GM18502 (cell line): Measurements from ENCODE around the gene SULT2B1.
"Not testable (repeated sequence)": the region's sequence is repeated elsewhere in the genome, so short reads cannot be mapped to it uniquely, and the experiment has no call there.

ENCODE experiments used
- ATAC-seq: cut with Tn5 transposase; IDR thresholded peaks from one replicate; pipeline ENCODE4 v1.9.1; 2021; ENCODE audit warnings: mild to moderate bottlenecking; ENCODE audit not compliant: unreplicated experiment, poor library complexity

The SULT2B1 gene

DNA sequence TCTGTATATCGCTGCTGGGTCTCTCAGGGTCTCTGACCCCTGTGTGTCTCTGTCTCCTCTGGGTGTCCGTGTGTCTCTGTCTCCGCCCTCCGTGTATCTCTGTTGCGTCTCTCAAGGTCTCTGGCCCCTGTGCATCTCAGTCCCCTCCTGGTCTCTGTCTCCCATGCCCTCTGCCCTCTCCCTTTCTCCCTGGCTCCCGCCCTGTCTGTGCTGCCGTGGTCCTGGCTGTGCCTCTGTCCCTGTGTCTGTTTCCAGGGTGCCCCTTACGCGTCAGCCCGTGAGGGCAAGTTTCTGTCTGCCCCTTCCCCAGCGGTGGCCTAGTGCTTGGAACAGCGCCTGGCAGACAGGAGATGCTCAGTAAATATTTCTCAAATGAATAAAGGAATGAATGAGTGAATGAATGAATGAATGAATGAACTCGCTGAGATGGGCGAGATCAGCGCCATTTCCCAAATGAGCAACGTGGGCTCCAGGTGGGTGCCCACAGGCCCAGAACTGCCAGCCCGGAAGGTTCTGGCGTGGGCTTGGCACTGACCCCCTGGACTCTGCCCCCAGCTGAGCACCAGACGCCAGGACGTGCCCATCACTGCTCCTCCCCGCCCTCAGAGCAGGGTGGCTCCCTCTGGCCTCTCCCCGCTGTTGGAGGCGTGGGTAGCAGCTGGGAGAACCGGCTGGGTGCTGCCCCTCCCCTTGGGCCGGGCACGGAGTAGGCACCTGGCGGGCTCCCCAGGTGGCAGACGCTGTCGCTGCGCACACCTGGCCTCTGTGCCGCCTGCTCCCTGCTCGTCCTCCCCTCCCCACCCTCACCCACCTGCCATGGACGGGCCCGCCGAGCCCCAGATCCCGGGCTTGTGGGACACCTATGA, at the start of gene SULT2B1:
TSS of gene SULT2B1 (plus strand) at position 736 of the 866 bp plus-strand sequence. CDS start at position 817, 81 bp downstream.
- ATAC-seq = no peak

DNA sequence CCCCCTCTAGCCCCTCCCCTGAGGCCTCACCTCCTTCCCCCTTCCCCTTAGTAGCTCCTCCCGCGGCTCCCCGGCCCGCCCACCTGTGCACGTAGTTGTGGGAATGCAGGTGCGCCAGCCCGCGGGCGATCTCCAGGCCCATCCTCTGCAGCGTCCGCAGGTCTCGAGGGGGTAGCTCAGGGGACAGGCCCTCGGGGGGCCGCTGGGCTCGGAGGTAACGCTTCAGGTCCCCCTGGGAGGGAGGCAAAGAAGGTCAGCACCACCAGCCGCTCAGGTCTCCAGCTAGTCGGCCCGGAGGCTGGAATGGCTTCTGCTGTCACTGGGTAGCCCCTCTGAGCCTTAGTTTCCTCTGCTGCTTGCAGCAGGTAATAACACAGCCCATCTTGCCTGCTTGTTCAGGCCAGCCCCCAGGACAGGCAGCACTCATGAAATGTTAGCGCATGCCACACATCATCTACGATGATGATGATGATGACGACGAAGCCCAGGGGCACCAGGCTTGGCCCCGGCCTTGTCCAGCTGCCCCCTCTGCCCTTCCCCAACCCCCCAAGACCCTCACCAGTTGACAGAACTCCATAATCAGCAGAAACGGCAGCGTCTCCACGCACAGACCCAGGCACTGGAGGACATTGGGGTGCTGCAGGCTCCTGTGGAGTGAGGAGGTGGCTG, 49.5 kb upstream of the SULT2B1 start:
- no peak for ATAC-seq

DNA sequence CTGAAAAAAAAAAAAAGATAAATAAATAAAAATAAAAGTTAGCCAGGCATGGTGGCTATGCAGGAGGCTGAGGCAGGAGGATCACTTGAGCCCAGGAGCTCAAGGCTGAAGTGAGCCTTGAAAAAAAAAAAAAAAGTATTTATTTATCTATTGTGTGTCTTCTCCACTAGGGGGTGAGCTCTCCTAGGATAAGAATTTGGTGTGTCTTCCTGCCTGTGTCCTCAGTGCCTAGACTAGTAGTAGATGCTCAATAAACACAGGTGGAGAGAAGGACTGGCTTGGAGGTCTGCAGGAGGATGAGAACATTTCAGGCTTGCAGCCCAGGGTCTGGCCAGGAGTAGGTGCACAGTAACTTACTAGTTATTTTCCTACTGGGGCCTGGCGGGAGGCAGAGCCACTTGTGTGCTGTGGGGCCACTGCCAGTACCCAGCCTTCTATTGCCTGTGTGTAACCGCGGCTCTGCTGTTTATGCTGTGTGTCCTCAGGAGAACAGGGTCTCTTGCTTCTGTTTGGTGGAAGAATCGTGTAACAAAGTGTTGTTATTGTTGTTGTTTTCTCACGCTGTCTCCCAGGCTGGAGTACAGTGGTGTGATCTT, 45.7 kb upstream of the SULT2B1 start:
- ATAC-seq = no peak

DNA sequence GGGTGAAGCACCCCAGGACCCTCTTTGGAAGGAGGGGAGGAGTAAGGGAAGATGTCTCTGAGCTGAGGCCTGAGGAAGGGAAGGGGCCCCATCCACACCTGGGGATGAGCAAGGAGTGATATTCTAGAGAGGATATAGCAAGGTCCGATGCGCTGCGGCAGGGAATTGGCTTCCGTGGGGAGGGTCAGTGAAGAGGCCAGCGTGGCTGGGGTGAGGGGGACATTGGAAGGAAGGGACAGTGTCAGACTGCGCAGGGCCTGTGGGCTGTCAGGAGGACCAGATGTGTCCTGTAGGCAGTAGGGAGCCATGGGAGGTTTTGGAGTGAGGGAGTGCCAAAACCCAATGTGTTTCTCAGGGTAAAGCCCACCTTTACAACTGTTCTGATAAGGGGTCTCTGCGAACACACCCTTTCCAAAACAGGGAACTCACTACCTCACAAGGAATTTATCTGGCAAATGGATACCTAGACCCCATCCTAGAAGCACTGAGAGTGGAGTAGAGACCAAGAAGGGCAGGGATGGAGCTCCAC, 44.0 kb upstream of the SULT2B1 start:
- no peak for ATAC-seq

DNA sequence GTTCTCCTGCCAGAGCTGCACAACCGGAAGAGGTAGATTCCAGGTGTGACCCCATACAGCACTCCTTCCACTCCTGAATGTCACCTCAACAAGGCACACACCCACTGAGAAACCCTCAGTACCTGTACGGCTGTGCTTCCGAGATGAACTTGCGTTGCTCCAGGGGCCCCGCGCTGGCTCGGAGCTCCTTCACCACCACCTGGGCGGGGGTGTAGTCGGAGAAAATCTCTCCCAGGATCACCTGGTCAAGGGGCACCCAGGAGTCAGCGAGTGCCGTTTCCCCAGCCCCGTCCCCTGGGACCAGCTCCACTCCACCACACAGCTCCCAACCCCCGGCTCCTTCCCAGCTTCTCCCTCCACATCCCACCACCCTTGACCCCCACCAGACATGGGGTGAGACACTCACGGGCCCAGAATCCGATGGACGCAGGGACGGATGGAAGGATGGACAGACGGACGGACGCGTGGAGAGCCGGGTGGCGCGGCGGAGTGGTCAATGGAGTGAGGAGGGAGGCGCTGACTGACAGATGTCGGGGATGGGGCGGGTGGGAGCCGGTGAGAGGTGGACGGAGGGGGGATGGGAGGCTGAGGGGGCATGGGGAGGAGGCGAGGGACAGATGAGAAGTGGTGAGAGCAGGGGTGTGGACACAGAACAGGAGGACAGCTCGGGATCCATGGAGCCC, 43.1 kb upstream of the SULT2B1 start:
- ATAC-seq = no peak

DNA sequence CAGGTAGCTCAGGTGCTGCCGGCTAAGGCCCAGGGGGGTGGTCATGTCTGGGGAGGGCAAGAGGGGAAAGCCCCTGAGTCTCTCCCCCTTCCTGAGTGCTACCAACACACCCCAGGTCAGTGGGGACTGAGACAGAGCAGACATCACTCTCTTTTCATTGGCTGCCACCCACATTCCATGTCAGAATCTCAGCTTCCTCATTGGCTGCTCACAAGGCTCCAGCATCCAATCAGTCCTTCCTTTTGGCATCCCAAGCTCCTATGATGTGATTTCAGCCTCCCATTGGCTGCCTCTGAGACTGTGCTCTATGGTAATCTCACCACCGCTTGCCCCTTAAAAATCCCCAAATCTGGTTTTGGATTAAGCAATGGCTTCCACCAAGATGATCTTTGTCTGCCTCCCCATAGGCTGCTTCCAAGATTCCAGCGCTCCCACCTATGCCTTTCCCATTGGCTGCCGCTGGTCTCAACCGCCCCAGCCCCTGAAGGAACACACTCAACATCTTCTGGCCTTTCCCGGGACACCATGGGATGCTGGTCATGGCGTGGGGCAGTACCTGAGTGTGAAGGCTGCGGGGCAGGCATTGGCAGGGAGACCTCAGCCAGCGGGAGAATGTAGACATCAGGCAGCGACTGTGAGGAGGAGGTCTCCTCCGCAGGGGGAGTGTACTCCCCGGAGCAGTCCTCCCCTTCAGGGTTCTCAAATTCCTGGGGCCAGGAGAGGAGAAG, 42.3 kb upstream of the SULT2B1 start:
- no peak for ATAC-seq

DNA sequence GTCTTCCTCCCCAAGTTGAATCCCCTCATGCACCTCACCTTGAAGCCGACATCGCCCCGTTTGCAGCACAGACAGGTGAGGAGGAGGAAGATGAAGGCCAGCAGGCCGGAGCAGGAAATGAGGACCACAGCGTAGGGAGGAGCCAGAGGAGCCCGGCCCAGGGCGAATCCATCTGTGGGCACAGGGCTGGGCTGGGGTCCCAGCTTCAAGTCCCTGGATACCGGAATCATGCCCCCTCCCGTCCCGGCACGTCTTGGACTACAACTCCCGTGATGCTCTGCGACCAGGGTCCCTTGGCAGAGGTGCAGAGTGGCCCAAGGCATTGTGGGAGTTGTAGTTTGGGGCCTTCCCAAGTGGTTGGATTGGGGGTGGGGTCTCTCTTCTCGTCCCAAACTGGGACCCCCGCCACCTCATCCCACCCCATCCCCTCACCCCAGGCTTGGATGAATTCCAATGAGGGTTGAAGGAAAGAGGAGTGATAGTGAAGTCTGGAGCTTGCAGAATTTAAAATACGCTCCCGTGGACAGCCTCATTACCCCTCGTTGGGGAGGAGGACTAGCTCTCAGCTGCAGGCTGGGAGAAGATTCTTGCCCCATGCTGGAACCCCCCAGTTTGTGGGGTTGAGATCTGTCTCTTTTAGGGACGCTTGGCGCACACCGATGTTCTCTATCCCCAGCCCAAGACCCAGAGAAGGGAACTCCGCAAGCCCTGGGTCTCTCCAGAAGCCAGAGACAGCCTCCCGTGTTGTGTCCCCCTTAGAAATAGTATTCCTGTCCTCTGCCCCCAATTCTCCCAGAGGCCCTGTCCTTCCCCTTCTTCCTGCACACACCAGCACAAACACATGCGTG, 41.3 kb upstream of the SULT2B1 start:
- ATAC-seq = no peak

DNA sequence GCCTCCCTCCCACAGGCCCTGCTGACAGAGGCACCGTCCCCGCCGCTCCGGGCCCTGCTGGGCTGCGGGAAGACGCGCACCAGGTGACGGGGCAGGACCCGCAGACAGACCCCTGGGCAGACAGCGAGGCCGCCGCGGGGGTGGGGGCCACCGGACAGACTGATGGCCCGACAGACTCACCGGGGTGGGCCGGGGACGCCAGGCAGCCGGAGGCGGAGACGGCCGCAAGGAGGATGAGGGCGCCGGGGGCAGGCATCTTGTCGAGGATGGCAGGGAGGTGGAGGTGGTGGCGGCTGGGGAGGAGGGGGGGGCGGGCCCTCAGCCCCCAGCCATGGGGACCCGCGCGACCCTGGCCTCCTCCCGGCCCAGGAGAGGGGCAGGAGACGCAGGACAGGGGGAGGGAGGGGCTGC, 40.6 kb upstream of the SULT2B1 start:
- no peak for ATAC-seq

DNA sequence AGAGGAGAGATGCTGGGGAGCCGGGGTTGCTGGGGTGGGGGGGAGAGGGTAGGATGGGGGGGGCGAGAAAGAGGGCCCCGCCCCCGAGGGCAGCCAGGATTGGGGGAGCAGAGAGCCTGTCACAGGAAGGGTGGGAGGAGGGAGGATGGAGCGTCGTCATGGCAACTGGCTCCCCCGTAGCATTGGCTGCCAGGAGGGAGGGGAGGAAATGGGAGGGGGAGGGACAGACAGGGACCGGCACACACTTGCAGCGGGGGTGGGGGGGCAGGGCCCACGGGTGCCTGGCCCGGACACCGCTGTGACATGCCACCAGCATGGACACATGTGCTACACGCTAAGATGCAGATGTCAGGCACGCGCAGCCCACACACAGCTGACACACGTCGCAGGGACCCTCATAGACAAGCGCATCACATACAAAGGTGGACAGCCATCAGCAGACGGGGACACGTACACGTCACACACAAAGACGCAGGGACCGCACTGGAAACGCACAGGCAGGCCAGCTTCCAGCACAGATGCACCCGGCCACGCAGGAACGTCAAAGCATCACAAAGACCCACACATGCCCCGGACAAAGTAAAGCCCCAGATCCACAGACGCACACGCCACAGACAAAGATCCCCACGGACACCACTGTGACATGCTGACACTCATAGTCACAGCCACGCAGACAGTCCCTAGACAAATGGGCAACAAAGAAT, 40.0 kb upstream of the SULT2B1 start, which contains the start of gene LMTK3:
TSS of gene LMTK3 (minus strand) at position 36 of the 704 bp plus-strand sequence. CDS start 259 bp downstream, outside the sequence.
- ATAC-seq = no peak

DNA sequence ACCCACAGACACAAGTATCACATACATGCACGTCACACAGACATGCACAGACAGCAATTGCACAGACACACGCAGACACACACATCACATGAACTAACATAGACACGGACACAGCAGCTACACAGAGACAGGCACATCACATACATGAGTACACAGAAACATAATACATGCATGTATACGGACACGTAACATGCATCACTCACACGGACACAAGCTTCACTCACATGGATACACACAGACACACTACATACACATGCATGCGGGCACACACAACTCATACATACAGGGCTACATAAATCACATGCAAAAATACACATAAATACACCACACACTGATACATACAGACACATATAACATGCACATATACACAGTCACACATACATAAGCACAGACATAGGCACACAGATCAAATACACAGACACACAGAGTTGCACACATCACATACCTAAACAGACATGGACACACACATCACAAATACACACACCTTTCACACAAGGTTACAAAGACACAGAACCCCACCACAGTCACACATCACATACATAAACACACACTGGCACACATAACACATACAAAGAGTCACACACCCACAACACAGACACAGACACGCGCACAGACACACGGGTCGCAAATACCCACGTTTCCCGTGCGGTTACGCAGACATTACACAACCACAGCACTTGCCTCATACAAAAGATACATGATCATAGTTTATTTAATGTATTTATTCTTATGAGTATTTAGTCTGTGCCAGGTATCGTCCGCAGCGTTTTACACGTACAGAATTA, 39.3 kb upstream of the SULT2B1 start:
- no peak for ATAC-seq

DNA sequence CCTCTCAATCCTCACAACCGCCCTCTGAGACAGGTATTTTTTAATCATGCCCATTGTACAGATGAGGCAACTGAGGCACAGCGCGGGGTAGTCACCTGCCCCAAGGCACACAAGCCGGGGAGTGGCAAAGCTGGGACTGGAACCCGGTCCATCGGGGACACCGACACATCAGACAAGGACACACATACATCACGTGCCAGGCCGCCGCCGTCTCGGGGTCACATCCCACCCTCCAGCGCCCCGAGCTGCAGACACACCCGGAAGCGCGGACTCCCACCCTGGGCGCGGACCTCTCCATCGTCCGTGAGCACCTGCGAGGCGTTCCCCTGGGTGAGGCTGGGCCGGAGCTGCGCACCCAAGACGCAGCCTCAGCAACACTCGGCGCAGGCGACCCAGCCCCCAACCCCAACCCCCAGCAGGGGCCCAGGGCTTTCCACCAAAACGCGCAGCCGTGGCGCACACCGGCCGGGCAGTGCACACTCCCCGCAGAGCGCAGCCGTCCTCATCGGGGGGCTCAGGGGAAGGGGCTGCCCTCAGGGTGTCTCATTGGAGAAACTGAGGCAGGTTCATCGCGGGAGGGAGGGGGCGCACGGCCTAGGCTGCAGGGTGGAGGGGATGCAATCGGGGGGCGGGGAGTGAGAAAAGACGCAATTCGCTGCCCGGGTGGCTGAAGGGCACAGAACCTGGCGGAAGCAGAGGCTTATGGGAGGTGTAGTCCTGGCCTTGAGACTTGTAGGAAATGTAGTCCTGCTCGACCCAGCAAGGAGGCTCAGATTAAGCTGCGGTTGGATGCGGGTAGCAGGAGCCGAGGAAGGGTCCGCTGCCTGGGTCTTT, 38.5 kb upstream of the SULT2B1 start:
- ATAC-seq = peak; percentile 68

DNA sequence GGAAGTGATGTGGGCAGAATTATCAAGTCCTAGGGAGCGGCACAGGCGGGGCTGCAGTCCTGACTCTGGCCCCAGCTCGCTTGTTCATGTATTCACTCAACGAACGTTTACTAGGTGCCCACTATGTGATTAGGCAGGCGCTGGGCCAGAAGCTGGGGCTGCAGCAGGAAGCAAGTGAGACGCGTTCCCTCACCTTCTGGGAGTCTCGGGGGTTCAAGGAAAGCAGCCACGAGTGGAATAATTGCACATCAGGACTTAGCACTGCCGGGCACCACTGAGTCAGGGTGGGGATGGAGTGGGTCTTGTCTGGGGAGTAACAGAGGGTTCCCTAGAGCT, 37.9 kb upstream of the SULT2B1 start:
- no peak for ATAC-seq

DNA sequence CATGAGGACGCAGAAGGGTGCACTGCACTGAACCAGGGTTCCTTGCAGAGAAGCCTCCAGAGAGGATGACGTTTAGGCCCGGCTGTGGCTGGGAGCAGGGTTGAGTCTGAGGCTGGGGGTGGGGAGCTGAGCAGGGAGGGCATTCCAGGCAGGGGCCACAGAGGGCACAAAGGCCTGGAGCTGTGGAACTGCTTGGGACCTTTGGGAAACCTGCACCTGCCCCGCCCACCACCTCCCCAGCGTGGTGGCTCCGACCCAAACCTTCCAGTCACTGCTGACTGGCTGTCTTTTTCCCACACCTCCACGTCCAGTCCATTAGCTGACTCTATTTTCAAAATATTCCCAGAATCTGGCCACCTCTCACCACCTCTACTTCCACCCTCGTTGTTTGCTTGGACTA, 35.4 kb upstream of the SULT2B1 start:
- no peak for ATAC-seq

DNA sequence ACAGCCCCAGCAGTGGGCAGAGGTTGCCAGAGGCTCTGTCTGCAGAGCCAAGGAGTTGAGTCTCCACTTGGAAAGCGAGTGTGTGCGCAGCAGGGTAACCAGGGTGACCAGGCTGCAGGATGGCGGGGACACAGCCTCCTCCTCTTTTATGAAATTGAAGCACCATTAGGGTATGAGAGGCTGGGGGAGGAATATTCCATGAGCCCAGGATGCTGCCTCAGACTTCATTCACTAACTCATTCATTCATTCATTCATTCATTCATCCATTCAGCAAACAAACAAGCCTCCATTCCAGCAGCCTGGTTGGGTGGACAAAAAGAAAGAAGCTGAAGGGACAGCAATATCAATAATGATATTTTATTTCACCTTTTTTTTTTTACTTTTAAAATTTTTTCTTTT, 33.8 kb upstream of the SULT2B1 start:
- no peak for ATAC-seq

DNA sequence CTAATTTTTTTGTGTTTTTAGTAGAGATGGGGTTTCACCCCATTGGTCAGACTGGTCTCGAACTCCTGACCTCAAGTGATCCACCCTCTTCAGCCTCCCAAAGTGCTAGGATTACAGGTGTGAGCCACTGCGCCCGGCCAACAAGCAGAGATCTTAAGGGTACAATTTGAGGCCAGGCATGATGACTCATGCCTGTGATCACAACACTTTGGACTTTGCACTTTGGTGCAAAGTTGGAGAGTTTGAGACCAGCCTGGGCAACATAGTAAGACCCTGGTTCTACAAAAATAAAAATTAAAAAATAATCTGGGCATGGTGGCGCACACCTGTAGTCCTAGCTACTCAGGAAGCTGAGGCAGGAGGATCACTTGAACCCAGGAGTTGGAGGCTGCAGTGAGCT, 32.5 kb upstream of the SULT2B1 start:
- ATAC-seq = not testable (repeated sequence)

DNA sequence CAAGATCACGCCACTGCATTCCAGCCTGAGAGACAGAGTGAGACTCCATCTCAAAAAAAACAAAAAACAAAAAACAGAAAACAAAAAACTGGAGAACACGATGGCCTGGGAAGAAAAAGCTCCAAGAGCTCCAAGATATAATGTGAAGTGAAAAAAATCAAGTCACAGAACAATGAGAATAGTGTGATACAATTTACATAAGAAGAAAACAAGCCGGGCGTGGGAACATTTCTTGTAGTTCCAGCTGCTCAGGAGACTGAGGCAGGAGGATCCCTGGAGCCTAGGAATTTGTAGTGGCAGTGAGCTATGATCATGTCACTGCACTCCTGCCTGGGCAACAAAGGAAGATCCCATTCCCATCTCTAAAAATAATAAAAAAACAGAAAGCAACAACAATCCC, 31.8 kb upstream of the SULT2B1 start:
- ATAC-seq = no peak

DNA sequence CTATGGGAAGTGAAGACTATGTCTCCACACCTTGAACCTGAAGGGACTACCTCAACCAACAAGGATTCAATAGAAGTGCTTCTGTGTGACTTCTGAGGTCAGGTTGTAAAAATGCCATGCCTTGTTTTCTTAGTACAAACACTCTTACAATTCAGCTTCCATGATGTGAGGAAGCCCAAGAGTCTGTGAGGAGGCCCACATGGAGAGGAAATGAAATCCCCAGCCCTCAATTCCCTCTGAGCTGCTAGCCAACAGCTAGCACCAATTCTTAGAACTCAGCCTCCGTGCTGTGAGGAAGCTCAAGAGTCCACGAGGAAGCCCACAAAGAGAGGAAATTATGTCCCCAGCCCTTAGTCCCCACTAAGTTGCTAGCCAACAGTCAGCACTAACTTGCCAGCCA, 27.8 kb upstream of the SULT2B1 start:
- ATAC-seq = no peak
